ENCODE results near the gene AGR2. TPM values are rescaled to one million over a fixed set of nuclear protein-coding genes. Genes with fewer than 3 reads are reported as not detected.
"Not testable (repeated sequence)": the region's sequence is repeated elsewhere in the genome, so short reads cannot be mapped to it uniquely, and the experiment has no call there.

Gene AGR2
- total RNA-seq, 2 experiments from 2014 or later = not detected

- POLR2A ChIA-PET = no interaction called here
Measured at GRCh38 chr7:16786257-16786656, 18.5 kb downstream of the AGR2 start.

GRCh38 chr7:16785846-16786245, 19.0 kb downstream of the AGR2 start:
- H3K9me3 Mint-ChIP-seq = no peaks in the 10 kb centered on the region
- intact Hi-C loops (cut with micrococcal nuclease) = no loop called here
- CTCF ChIA-PET = no interaction called here
- no peak for DNase-seq
- H3K27ac Mint-ChIP-seq = no peak overlapping the region
- H3K36me3 Mint-ChIP-seq = no peaks in the 10 kb centered on the region
- POLR2A ChIA-PET = no interaction called here
- no peak overlapping the region for H3K4me3 Mint-ChIP-seq
- peaks cover 2% of the 10 kb centered on the region for H3K27me3 Mint-ChIP-seq
- no peaks in the 10 kb centered on the region for H3K4me1 Mint-ChIP-seq (ENCODE audit: low read depth)

More at GRCh38 chr7:16786257-16786656, 18.5 kb downstream of the AGR2 start:
- CTCF ChIA-PET = no interaction called here
- Mint-ChIP-seq H3K9me3 (no peaks in the 10 kb centered on the region), H3K36me3 (no peaks in the 10 kb centered on the region), H3K4me1 (ENCODE audit: low read depth) (no peaks in the 10 kb centered on the region), H3K27me3 (peaks cover 4% of the 10 kb centered on the region), H3K27ac (no peak overlapping the region), H3K4me3 (no peak overlapping the region)
- intact Hi-C loops (cut with micrococcal nuclease) = no loop called here
- DNase-seq = no peak

- peaks cover 2% of the 10 kb centered on the region for H3K27me3 Mint-ChIP-seq
- H3K36me3 Mint-ChIP-seq = no peaks in the 10 kb centered on the region
- intact Hi-C loops (cut with micrococcal nuclease) = no loop called here
- no peak overlapping the region for H3K4me3 Mint-ChIP-seq
- ChIA-PET POLR2A (no interaction called here), CTCF (no interaction called here)
- H3K27ac Mint-ChIP-seq = no peak overlapping the region
- no peak for DNase-seq
- H3K9me3 Mint-ChIP-seq = no peaks in the 10 kb centered on the region
- H3K4me1 Mint-ChIP-seq (ENCODE audit: low read depth) = no peaks in the 10 kb centered on the region
Measured at GRCh38 chr7:16785321-16785720, 19.5 kb downstream of the AGR2 start.

GRCh38 chr7:16780596-16780995, 24.2 kb downstream of the AGR2 start:
- ChIA-PET CTCF (interaction anchor here (1.3 to 2.7 kb wide), 2 partner anchors 20 to 138 kb away, joined by 7 to 13 read pairs; no protein-coding TSS in a partner anchor), POLR2A (no interaction called here)
- no peaks in the 10 kb centered on the region for H3K4me1 Mint-ChIP-seq (ENCODE audit: low read depth)
- no peaks in the 10 kb centered on the region for H3K9me3 Mint-ChIP-seq
- intact Hi-C loops (cut with micrococcal nuclease) = no loop called here
- DNase-seq = no peak
- H3K27me3 Mint-ChIP-seq = peaks cover 3% of the 10 kb centered on the region
- H3K27ac Mint-ChIP-seq = no peak overlapping the region
- H3K4me3 Mint-ChIP-seq = no peak overlapping the region
- H3K36me3 Mint-ChIP-seq = no peaks in the 10 kb centered on the region

- Mint-ChIP-seq H3K4me1 (ENCODE audit: low read depth) (no peaks in the 10 kb centered on the region), H3K9me3 (no peaks in the 10 kb centered on the region), H3K4me3 (no peak overlapping the region), H3K27ac (no peak overlapping the region), H3K27me3 (peaks cover 5% of the 10 kb centered on the region), H3K36me3 (no peaks in the 10 kb centered on the region)
- POLR2A ChIA-PET = no interaction called here
- intact Hi-C loops (cut with micrococcal nuclease) = no loop called here
- CTCF ChIA-PET = no interaction called here
- no peak for DNase-seq
Measured at GRCh38 chr7:16779051-16779450, 25.7 kb downstream of the AGR2 start.

GRCh38 chr7:16778476-16778875, 26.3 kb downstream of the AGR2 start:
- no peak overlapping the region for H3K27ac Mint-ChIP-seq
- no peaks in the 10 kb centered on the region for H3K36me3 Mint-ChIP-seq
- DNase-seq = no peak
- no peaks in the 10 kb centered on the region for H3K4me1 Mint-ChIP-seq (ENCODE audit: low read depth)
- no peak overlapping the region for H3K4me3 Mint-ChIP-seq
- ChIA-PET CTCF (no interaction called here), POLR2A (no interaction called here)
- intact Hi-C loops (cut with micrococcal nuclease) = no loop called here
- peaks cover 5% of the 10 kb centered on the region for H3K27me3 Mint-ChIP-seq
- no peaks in the 10 kb centered on the region for H3K9me3 Mint-ChIP-seq

- H3K27me3 Mint-ChIP-seq = peaks cover 6% of the 10 kb centered on the region
- intact Hi-C loops (cut with micrococcal nuclease) = no loop called here
- no peaks in the 10 kb centered on the region for H3K36me3 Mint-ChIP-seq
- H3K27ac Mint-ChIP-seq = no peak overlapping the region
- H3K9me3 Mint-ChIP-seq = no peaks in the 10 kb centered on the region
- POLR2A ChIA-PET = no interaction called here
- DNase-seq = no peak
- no peaks in the 10 kb centered on the region for H3K4me1 Mint-ChIP-seq (ENCODE audit: low read depth)
- H3K4me3 Mint-ChIP-seq = no peak overlapping the region
- CTCF ChIA-PET = no interaction called here
Measured at GRCh38 chr7:16776053-16776452, 28.7 kb downstream of the AGR2 start.

GRCh38 chr7:16774986-16775385, 29.8 kb downstream of the AGR2 start:
- CTCF ChIA-PET = no interaction called here
- intact Hi-C loops (cut with micrococcal nuclease) = no loop called here
- POLR2A ChIA-PET = no interaction called here
- H3K4me1 Mint-ChIP-seq (ENCODE audit: low read depth) = no peaks in the 10 kb centered on the region
- no peak overlapping the region for H3K4me3 Mint-ChIP-seq
- no peaks in the 10 kb centered on the region for H3K36me3 Mint-ChIP-seq
- H3K27ac Mint-ChIP-seq = no peak overlapping the region
- no peaks in the 10 kb centered on the region for H3K9me3 Mint-ChIP-seq
- DNase-seq = no peak
- H3K27me3 Mint-ChIP-seq = peaks cover 7% of the 10 kb centered on the region

- intact Hi-C loops (cut with micrococcal nuclease) = no loop called here
- H3K9me3 Mint-ChIP-seq = no peaks in the 10 kb centered on the region
- peaks cover 7% of the 10 kb centered on the region for H3K27me3 Mint-ChIP-seq
- ChIA-PET CTCF (no interaction called here), POLR2A (no interaction called here)
- H3K36me3 Mint-ChIP-seq = no peaks in the 10 kb centered on the region
- no peak overlapping the region for H3K27ac Mint-ChIP-seq
- DNase-seq = no peak
- no peaks in the 10 kb centered on the region for H3K4me1 Mint-ChIP-seq (ENCODE audit: low read depth)
- no peak overlapping the region for H3K4me3 Mint-ChIP-seq
Measured at GRCh38 chr7:16774294-16774693, 30.5 kb downstream of the AGR2 start.

GRCh38 chr7:16773884-16774283, 30.9 kb downstream of the AGR2 start:
- no peaks in the 10 kb centered on the region for H3K4me1 Mint-ChIP-seq (ENCODE audit: low read depth)
- H3K4me3 Mint-ChIP-seq = no peak overlapping the region
- H3K27me3 Mint-ChIP-seq = peaks cover 7% of the 10 kb centered on the region
- POLR2A ChIA-PET = no interaction called here
- intact Hi-C loops (cut with micrococcal nuclease) = no loop called here
- H3K9me3 Mint-ChIP-seq = no peaks in the 10 kb centered on the region
- no peak overlapping the region for H3K27ac Mint-ChIP-seq
- no peak for DNase-seq
- CTCF ChIA-PET = no interaction called here
- no peaks in the 10 kb centered on the region for H3K36me3 Mint-ChIP-seq

- CTCF ChIA-PET = no interaction called here
- H3K27me3 Mint-ChIP-seq = peaks cover 7% of the 10 kb centered on the region
- no peak overlapping the region for H3K4me3 Mint-ChIP-seq
Measured at GRCh38 chr7:16773326-16773725, 31.5 kb downstream of the AGR2 start.

GRCh38 chr7:16770657-16771329, 34.0 kb downstream of the AGR2 start:
- peaks cover 7% of the 10 kb centered on the region for H3K27me3 Mint-ChIP-seq
- H3K4me3 Mint-ChIP-seq = no peak overlapping the region
- no peak for DNase-seq
- ChIA-PET CTCF (no interaction called here), POLR2A (no interaction called here)
- intact Hi-C loops (cut with micrococcal nuclease) = no loop called here
- H3K27ac Mint-ChIP-seq = no peak overlapping the region
- H3K9me3 Mint-ChIP-seq = no peaks in the 10 kb centered on the region
- no peaks in the 10 kb centered on the region for H3K4me1 Mint-ChIP-seq (ENCODE audit: low read depth)
- no peaks in the 10 kb centered on the region for H3K36me3 Mint-ChIP-seq

More at GRCh38 chr7:16773326-16773725, 31.5 kb downstream of the AGR2 start:
- Mint-ChIP-seq H3K9me3 (no peaks in the 10 kb centered on the region), H3K27ac (no peak overlapping the region), H3K4me1 (ENCODE audit: low read depth) (no peaks in the 10 kb centered on the region), H3K36me3 (no peaks in the 10 kb centered on the region)
- POLR2A ChIA-PET = no interaction called here
- no peak for DNase-seq
- intact Hi-C loops (cut with micrococcal nuclease) = no loop called here

- intact Hi-C loops (cut with micrococcal nuclease); POLR2A ChIA-PET; H3K9me3 Mint-ChIP-seq: not testable (repeated sequence)
Measured at GRCh38 chr7:16769994-16770393, 34.8 kb downstream of the AGR2 start.

More at GRCh38 chr7:16769994-16770393, 34.8 kb downstream of the AGR2 start:
- not testable (repeated sequence) for H3K27me3 Mint-ChIP-seq; H3K27ac Mint-ChIP-seq; DNase-seq; H3K36me3 Mint-ChIP-seq; H3K4me3 Mint-ChIP-seq; H3K4me1 Mint-ChIP-seq (ENCODE audit: low read depth)
- CTCF ChIA-PET = interaction anchor here (1.2 kb wide), 1 partner anchor 148 kb away, joined by 4 read pairs; no protein-coding TSS in a partner anchor

Measured in activated CD4-positive, alpha-beta memory T cell treated with anti-CD3 and anti-CD28 coated beads for 36 hours (primary cell).